A549 (cell line): ENCODE measurements around the gene EAPP.

ENCODE experiments used
- BHLHE40 ChIP-seq: IDR thresholded peaks from 2 replicates; pipeline ENCODE4 v1.6.1; 2012; ENCODE audit warnings: low read depth, low read length, inconsistent platforms
- CBX8 ChIP-seq: fragments of 200-600 bp; sonication (generic); IDR thresholded peaks from 2 replicates; pipeline ENCODE4 v1.6.1; 2016
- CTCF ChIP-seq: fragments of >200 bp; sonication (Bioruptor Twin); formaldehyde crosslinking; IDR thresholded peaks from 3 replicates; pipeline ENCODE4 v1.5.1; 2016
- MAFK ChIP-seq: fragments of 450-650 bp; IDR thresholded peaks from 2 replicates; pipeline ENCODE4 v1.6.1; 2014; ENCODE audit not compliant: partially characterized antibody
- MAZ ChIP-seq: fragments of 150-350 bp; IDR thresholded peaks from 2 replicates; pipeline ENCODE4 v1.6.1; 2014; ENCODE audit warnings: antibody characterized with exemption, low read depth, low read length, borderline replicate concordance
- PBX3 ChIP-seq: IDR thresholded peaks from 2 replicates; pipeline ENCODE4 v1.6.1; 2012
- RAD21 ChIP-seq, 2 experiments: fragments of >200 bp in 1 of 2; sonication (Bioruptor Twin) in 1 of 2; formaldehyde crosslinking in 1 of 2; IDR thresholded peaks in 1 of 2; conservative IDR thresholded peaks in 1 of 2; 2 replicates in 1 of 2; 3 replicates in 1 of 2; pipeline ENCODE4 v1.6.1; 2012 to 2018; ENCODE audit warnings: inconsistent platforms in 1 of 2
- REST ChIP-seq: fragments of 200-600 bp; sonication (generic); IDR thresholded peaks from 2 replicates; pipeline ENCODE4 v1.6.1; 2016; ENCODE audit warnings: antibody characterized with exemption, mild to moderate bottlenecking, moderate library complexity
- RFX5 ChIP-seq: fragments of 450-650 bp; IDR thresholded peaks from 2 replicates; pipeline ENCODE4 v1.7.1; 2014; ENCODE audit warnings: antibody characterized with exemption, mild to moderate bottlenecking, moderate library complexity
- SMC3 ChIP-seq: fragments of >200 bp; sonication (Bioruptor Twin); formaldehyde crosslinking; IDR thresholded peaks from 3 replicates; pipeline ENCODE4 v1.6.1; 2018; ENCODE audit warnings: inconsistent platforms

GRCh38 chr14:34478261-34478660 is 61.2 kb downstream of the EAPP start:
- TF ChIP-seq CTCF (no peak), CBX8 (no peak), MAZ (no peak), REST (no peak), SMC3 (no peak), PBX3 (no peak), MAFK (no peak), RAD21 (conservative IDR thresholded peaks at IDR 0.05 in 1 of 2, IDR thresholded peaks at IDR 0.05 in 1 of 2) (no peak), RFX5 (no peak), BHLHE40 (no peak)
